K562 (cell line): Measurements from ENCODE around the gene UBXN11. TPM values are rescaled to one million over a fixed set of nuclear protein-coding genes. Genes with fewer than 3 reads are reported as not detected.

ENCODE experiments used
- ARHGAP35 ChIP-seq: fragments of 450-650 bp; IDR thresholded peaks from 2 replicates; pipeline ENCODE4 v1.6.1; 2018; ENCODE audit not compliant: partially characterized antibody
- ATF3 ChIP-seq, 2 experiments: fragments of 450-650 bp in 1 of 2; sonication (generic) in 1 of 2; formaldehyde crosslinking in 1 of 2; IDR thresholded peaks in 1 of 2; conservative IDR thresholded peaks in 1 of 2; 2 replicates each; pipeline versions ENCODE4 v1.6.1 to v1.8.1; 2016 to 2023; ENCODE audit warnings: mild to moderate bottlenecking in 2 of 2, moderate library complexity in 2 of 2, inconsistent platforms in 1 of 2, missing genetic modification reagents in 1 of 2
- CREB1 ChIP-seq, 2 experiments: sonication (generic) in 1 of 2; formaldehyde crosslinking in 1 of 2; IDR thresholded peaks; 2 replicates each; pipeline versions ENCODE4 v1.6.1 to v1.8.0; 2012 to 2022; ENCODE audit warnings: inconsistent platforms in 1 of 2, mild to moderate bottlenecking in 1 of 2, missing genetic modification reagents in 1 of 2, moderate library complexity in 1 of 2
- CREB5 ChIP-seq: fragments of 250-450 bp; sonication (Bioruptor Pico); IDR thresholded peaks from 2 replicates; pipeline ENCODE4 v1.5.0; 2020; ENCODE audit warnings: mild to moderate bottlenecking
- FOXM1 ChIP-seq, 2 experiments: fragments of 450-650 bp in 1 of 2; sonication (generic) in 1 of 2; formaldehyde crosslinking in 1 of 2; IDR thresholded peaks; 2 replicates each; pipeline versions ENCODE4 v1.6.1 to v1.9.0; 2017 to 2022; ENCODE audit warnings: low read depth in 2 of 2, mild to moderate bottlenecking in 2 of 2, missing genetic modification reagents in 1 of 2, moderate library complexity in 1 of 2
- NFIX ChIP-seq: fragments of 250-450 bp; sonication (Bioruptor Pico); IDR thresholded peaks from 2 replicates; pipeline ENCODE4 v1.4.0; 2020; ENCODE audit warnings: low read depth, mild to moderate bottlenecking, moderate library complexity
- POLR2AphosphoS5 ChIP-seq: IDR thresholded peaks from 2 replicates; pipeline ENCODE4 v1.6.1; 2011; ENCODE audit warnings: mild to moderate bottlenecking, low read depth, low read length, moderate library complexity; ENCODE audit not compliant: control insufficient read depth, insufficient read depth
- SRF ChIP-seq, 2 experiments: fragments of 250-450, 450-650 bp in 1 of 2; sonication (Bioruptor Pico) in 1 of 2; sonication (generic) in 1 of 2; formaldehyde crosslinking; IDR thresholded peaks; 2 replicates each; pipeline versions ENCODE4 v1.5.0 to v1.5.1; 2020 to 2022; ENCODE audit warnings: mild to moderate bottlenecking in 1 of 2, missing genetic modification reagents in 1 of 2
- ZBED1 ChIP-seq: IDR thresholded peaks from 2 replicates; pipeline ENCODE4 v1.6.1; 2014
- ZFP91 ChIP-seq: sonication (generic); formaldehyde crosslinking; IDR thresholded peaks from 2 replicates; pipeline ENCODE4 v1.8.0; 2022; ENCODE audit warnings: mild to moderate bottlenecking, missing genetic modification reagents
- ZSCAN32 ChIP-seq: fragments of 450-650 bp; formaldehyde crosslinking; IDR thresholded peaks from 2 replicates; pipeline ENCODE4 v1.4.0; 2020; ENCODE audit warnings: mild to moderate bottlenecking, moderate library complexity
- polyA plus RNA-seq, 8 experiments: library from polyadenylated mRNA; depleted of rRNA in 4 of 8; stranded (reverse) in 5 of 8; unstranded in 3 of 8; fragments of >200 nt; fragmentation: Nextera tagmentation in 2 of 8; fragmentation: Illumina TruSeq in 1 of 8; extraction: Ambion mirVana in 2 of 8; extraction: Trizol in 1 of 8; gene quantifications; 2 replicates each; pipeline versions ENCODE4 v1.2.1 to v1.2.3, GENCODE V29; 2011 to 2014; ENCODE audit warnings: inconsistent platforms in 1 of 8, missing spikeins in 1 of 8
- total RNA-seq, 7 experiments: library from RNA; depleted of rRNA in 6 of 7; stranded (reverse); fragments of >200 nt in 6 of 7; fragmentation: Illumina TruSeq in 2 of 7; extraction: Trizol in 2 of 7; gene quantifications; 2 replicates each; pipeline versions ENCODE4 v1.2.1 to v1.2.3, GENCODE V29; 2011 to 2021; ENCODE audit warnings: low replicate concordance in 1 of 7
- TF ChIP-seq, protein P1 (sequence below): fragments of 150-350 bp; conservative IDR thresholded peaks from 2 replicates; pipeline ENCODE4 v1.6.1; 2014; ENCODE audit warnings: low read length
- TF ChIP-seq, protein P2 (sequence below), 3 experiments: fragments of 200-800 bp in 1 of 3; fragments of 250-450 bp in 1 of 3; fragments of 450-650 bp in 1 of 3; sonication (Bioruptor Pico) in 1 of 3; sonication (Bioruptor generic) in 1 of 3; formaldehyde crosslinking in 1 of 3; IDR thresholded peaks; 2 replicates each; pipeline versions ENCODE4 v1.6.1 to v1.8.0; 2016 to 2022; ENCODE audit warnings: mild to moderate bottlenecking in 2 of 3, missing genetic modification characterization in 2 of 3, missing compliant biosample characterization in 1 of 3, moderate library complexity in 1 of 3

The UBXN11 gene
- total and polyA plus RNA-seq, 9 of the 15 experiments (the other 6 are each of a cell fraction or from before 2014, with no cell fraction given) = 0.48 to 34.3 (median 11.3) TPM

GRCh38 chr1:26321315-26322041, 15.0 kb upstream of the UBXN11 start (continued):
- TF ChIP-seq ZFP91 (CRISPR knock-in tag) (no peak), CREB5 (CRISPR knock-in tag) (no peak), ZBED1 (0 out of 2 replicates have a peak, but pooled peaks have one; percentile 8), ATF3 (IDR thresholded peaks at IDR 0.05) (no peak), ATF3 (CRISPR knock-in tag; conservative IDR thresholded peaks at IDR 0.05) (no peak), FOXM1 (IDR thresholded peaks at IDR 0.05; ENCODE audit: low read depth) (0 out of 2 replicates have a peak, but pooled peaks have one; percentile 40), FOXM1 (CRISPR knock-in tag; IDR thresholded peaks at IDR 0.05; ENCODE audit: low read depth) (0 out of 2 replicates have a peak, but pooled peaks have one; percentile 32), CREB1 (IDR thresholded peaks at IDR 0.05) (no peak), CREB1 (CRISPR knock-in tag; IDR thresholded peaks at IDR 0.05) (no peak), POLR2AphosphoS5 (no peak), SRF (CRISPR knock-in tag; IDR thresholded peaks at IDR 0.05) (no peak), ZSCAN32 (CRISPR knock-in tag) (no peak), NFIX (CRISPR knock-in tag) (no peak), ARHGAP35 (no peak)
- TF ChIP-seq, protein P1, sequence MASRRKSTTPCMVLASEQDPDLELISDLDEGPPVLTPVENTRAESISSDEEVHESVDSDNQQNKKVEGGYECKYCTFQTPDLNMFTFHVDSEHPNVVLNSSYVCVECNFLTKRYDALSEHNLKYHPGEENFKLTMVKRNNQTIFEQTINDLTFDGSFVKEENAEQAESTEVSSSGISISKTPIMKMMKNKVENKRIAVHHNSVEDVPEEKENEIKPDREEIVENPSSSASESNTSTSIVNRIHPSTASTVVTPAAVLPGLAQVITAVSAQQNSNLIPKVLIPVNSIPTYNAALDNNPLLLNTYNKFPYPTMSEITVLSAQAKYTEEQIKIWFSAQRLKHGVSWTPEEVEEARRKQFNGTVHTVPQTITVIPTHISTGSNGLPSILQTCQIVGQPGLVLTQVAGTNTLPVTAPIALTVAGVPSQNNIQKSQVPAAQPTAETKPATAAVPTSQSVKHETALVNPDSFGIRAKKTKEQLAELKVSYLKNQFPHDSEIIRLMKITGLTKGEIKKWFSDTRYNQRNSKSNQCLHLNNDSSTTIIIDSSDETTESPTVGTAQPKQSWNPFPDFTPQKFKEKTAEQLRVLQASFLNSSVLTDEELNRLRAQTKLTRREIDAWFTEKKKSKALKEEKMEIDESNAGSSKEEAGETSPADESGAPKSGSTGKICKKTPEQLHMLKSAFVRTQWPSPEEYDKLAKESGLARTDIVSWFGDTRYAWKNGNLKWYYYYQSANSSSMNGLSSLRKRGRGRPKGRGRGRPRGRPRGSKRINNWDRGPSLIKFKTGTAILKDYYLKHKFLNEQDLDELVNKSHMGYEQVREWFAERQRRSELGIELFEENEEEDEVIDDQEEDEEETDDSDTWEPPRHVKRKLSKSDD = no peak
- TF ChIP-seq, protein P2, sequence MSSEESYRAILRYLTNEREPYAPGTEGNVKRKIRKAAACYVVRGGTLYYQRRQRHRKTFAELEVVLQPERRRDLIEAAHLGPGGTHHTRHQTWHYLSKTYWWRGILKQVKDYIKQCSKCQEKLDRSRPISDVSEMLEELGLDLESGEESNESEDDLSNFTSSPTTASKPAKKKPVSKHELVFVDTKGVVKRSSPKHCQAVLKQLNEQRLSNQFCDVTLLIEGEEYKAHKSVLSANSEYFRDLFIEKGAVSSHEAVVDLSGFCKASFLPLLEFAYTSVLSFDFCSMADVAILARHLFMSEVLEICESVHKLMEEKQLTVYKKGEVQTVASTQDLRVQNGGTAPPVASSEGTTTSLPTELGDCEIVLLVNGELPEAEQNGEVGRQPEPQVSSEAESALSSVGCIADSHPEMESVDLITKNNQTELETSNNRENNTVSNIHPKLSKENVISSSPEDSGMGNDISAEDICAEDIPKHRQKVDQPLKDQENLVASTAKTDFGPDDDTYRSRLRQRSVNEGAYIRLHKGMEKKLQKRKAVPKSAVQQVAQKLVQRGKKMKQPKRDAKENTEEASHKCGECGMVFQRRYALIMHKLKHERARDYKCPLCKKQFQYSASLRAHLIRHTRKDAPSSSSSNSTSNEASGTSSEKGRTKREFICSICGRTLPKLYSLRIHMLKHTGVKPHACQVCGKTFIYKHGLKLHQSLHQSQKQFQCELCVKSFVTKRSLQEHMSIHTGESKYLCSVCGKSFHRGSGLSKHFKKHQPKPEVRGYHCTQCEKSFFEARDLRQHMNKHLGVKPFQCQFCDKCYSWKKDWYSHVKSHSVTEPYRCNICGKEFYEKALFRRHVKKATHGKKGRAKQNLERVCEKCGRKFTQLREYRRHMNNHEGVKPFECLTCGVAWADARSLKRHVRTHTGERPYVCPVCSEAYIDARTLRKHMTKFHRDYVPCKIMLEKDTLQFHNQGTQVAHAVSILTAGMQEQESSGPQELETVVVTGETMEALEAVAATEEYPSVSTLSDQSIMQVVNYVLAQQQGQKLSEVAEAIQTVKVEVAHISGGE (CRISPR knock-in tag; IDR thresholded peaks at IDR 0.05) = no peak
